SU-DHL-6 (cell line): Measurements from ENCODE around the gene UROC1.

Experiments
- H2AFZ ChIP-seq: fragments of 200-600 bp; sonication (generic); 2 replicates; pipeline ENCODE4 v1.6.1; 2014; ENCODE audit warnings: low read depth, mild to moderate bottlenecking, moderate library complexity, mixed read lengths, antibody characterized with exemption, low read length; ENCODE audit not compliant: severe bottlenecking
- H3F3A ChIP-seq: fragments of 200-600 bp; shearing (Covaris generic); 2 replicates; pipeline ENCODE4 v1.6.0; 2016; ENCODE audit warnings: antibody characterized with exemption, mild to moderate bottlenecking; ENCODE audit not compliant: insufficient read depth
- H3K27ac ChIP-seq: fragments of 200-600 bp; sonication (generic); 2 replicates; pipeline ENCODE4 v1.5.1; 2016; ENCODE audit warnings: low read depth, mild to moderate bottlenecking, low read length, moderate library complexity, mixed read lengths
- H3K27me3 ChIP-seq: fragments of 200-600 bp; sonication (generic), shearing (Covaris generic); 2 replicates; pipeline ENCODE4 v1.6.0; 2014; ENCODE audit warnings: mild to moderate bottlenecking, low read length
- H3K36me3 ChIP-seq: fragments of 200-600 bp; sonication (generic); 2 replicates; pipeline ENCODE4 v1.6.1; 2014; ENCODE audit warnings: mild to moderate bottlenecking, low read length, mixed read lengths
- H3K4me2 ChIP-seq: fragments of 300-600, 200-600 bp; shearing (Covaris generic), sonication (generic); 2 replicates; pipeline ENCODE4 v1.6.0; 2014; ENCODE audit warnings: low read length, low read depth, mild to moderate bottlenecking; ENCODE audit not compliant: poor library complexity, severe bottlenecking
- H3K4me3 ChIP-seq: fragments of 200-600 bp; sonication (generic); 2 replicates; pipeline ENCODE4 v1.5.1; 2014; ENCODE audit warnings: antibody characterized with exemption, low read length, mild to moderate bottlenecking, mixed read lengths; ENCODE audit not compliant: insufficient read depth, poor library complexity, severe bottlenecking
- H3K79me2 ChIP-seq: fragments of 200-600 bp; sonication (generic); 2 replicates; pipeline ENCODE4 v1.6.1; 2014; ENCODE audit warnings: mild to moderate bottlenecking, low read length, moderate library complexity; ENCODE audit not compliant: insufficient read depth
- H3K9ac ChIP-seq: fragments of 200-600 bp; sonication (generic); 2 replicates; pipeline ENCODE4 v1.7.0; 2014; ENCODE audit warnings: mild to moderate bottlenecking, low read length
- H3K9me2 ChIP-seq: fragments of 200-600 bp; sonication (generic); replicated peaks from 2 replicates; pipeline ENCODE4 v1.6.1; 2014; ENCODE audit warnings: low read length; ENCODE audit not compliant: insufficient read depth
- H3K9me3 ChIP-seq: fragments of 200-600 bp; sonication (generic); 2 replicates; pipeline ENCODE4 v1.6.1; 2014; ENCODE audit warnings: low read length, mixed read lengths; ENCODE audit not compliant: insufficient read depth
- H4K20me1 ChIP-seq: fragments of 200-600 bp; sonication (generic); 2 replicates; pipeline ENCODE4 v1.6.1; 2014; ENCODE audit warnings: low read depth, mild to moderate bottlenecking, antibody characterized with exemption, low read length, moderate library complexity, mixed read lengths
- CTCF ChIP-seq: fragments of 200-600 bp; sonication (generic); IDR thresholded peaks from one replicate; pipeline ENCODE4 v1.5.1; 2017; ENCODE audit warnings: antibody characterized with exemption, mild to moderate bottlenecking, low read length, moderate library complexity; ENCODE audit not compliant: insufficient read depth, poor library complexity, severe bottlenecking
- EZH2phosphoT487 ChIP-seq: fragments of 200-600 bp; sonication (generic), shearing (Covaris generic); conservative IDR thresholded peaks from 2 replicates; pipeline ENCODE4 v1.6.1; 2018; ENCODE audit warnings: mild to moderate bottlenecking, antibody characterized with exemption, low read length, moderate library complexity, mixed read lengths

UROC1 gene

GRCh38 chr3:126439968-126440708, 77.4 kb downstream of the UROC1 start:
- H4K20me1 ChIP-seq: no peaks in the 10 kb centered on the region
- H3K79me2 ChIP-seq: no peaks in the 10 kb centered on the region
- H3K36me3 ChIP-seq: no peaks in the 10 kb centered on the region

GRCh38 chr3:126439346-126439967, 78.1 kb downstream of the UROC1 start:
- no peaks in the 10 kb centered on the region for H3K27me3 ChIP-seq
- no peaks in the 10 kb centered on the region for H3K9me3 ChIP-seq
- H3F3A ChIP-seq: no peaks in the 10 kb centered on the region
- no peaks in the 10 kb centered on the region for H3K36me3 ChIP-seq
- H3K9me2 ChIP-seq: no peaks in the 10 kb centered on the region
- no peak overlapping the region for H3K4me3 ChIP-seq
- TF ChIP-seq EZH2phosphoT487 (no peak), CTCF (no peak)
- no peak overlapping the region for H2AFZ ChIP-seq
- no peaks in the 10 kb centered on the region for H4K20me1 ChIP-seq
- no peak overlapping the region for H3K4me2 ChIP-seq
- no peaks in the 10 kb centered on the region for H3K79me2 ChIP-seq
- no peak overlapping the region for H3K27ac ChIP-seq
- no peak overlapping the region for H3K9ac ChIP-seq

More at GRCh38 chr3:126439968-126440708, 77.4 kb downstream of the UROC1 start:
- no peak overlapping the region for H3K4me3 ChIP-seq
- no peaks in the 10 kb centered on the region for H3F3A ChIP-seq
- H3K9me3 ChIP-seq: no peaks in the 10 kb centered on the region
- H3K9ac ChIP-seq: no peak overlapping the region
- H3K9me2 ChIP-seq: no peaks in the 10 kb centered on the region
- no peak for TF ChIP-seq EZH2phosphoT487
- TF ChIP-seq CTCF: no peak
- H3K27ac ChIP-seq: no peak overlapping the region
- no peak overlapping the region for H3K4me2 ChIP-seq
- H2AFZ ChIP-seq: no peak overlapping the region
- H3K27me3 ChIP-seq: no peaks in the 10 kb centered on the region

GRCh38 chr3:126438746-126439145, 78.8 kb downstream of the UROC1 start:
- Histone ChIP-seq H4K20me1 (no peaks in the 10 kb centered on the region), H3K27me3 (no peaks in the 10 kb centered on the region), H3K9me3 (no peaks in the 10 kb centered on the region), H3K27ac (no peak overlapping the region), H3K9ac (no peak overlapping the region), H3K4me2 (no peak overlapping the region), H3K36me3 (no peaks in the 10 kb centered on the region), H2AFZ (no peak overlapping the region), H3K79me2 (no peaks in the 10 kb centered on the region), H3K9me2 (no peaks in the 10 kb centered on the region), H3K4me3 (no peak overlapping the region), H3F3A (no peaks in the 10 kb centered on the region)
- TF ChIP-seq CTCF (no peak), EZH2phosphoT487 (no peak)
